HepG2 (cell line): Measurements from ENCODE around the gene ZDHHC11. TPM values are rescaled to one million over a fixed set of nuclear protein-coding genes. Genes with fewer than 3 reads are reported as not detected.

Experiments used
- ATAC-seq: fragments of 200-7000 bp; cut with Tn5 transposase; 3 replicates; pipeline ENCODE4 v1.9.1; 2020; ENCODE audit warnings: mild to moderate bottlenecking, moderate library complexity
- BruUV-seq: library from RNA; stranded (reverse); fragments of 400-500 nt; replicated peaks from 2 replicates; lab custom pipeline; 2021; lab: Mats Ljungman, UMichigan
- CTCF ChIA-PET: fragments of 300-600 bp; formaldehyde crosslinking; extraction: SDS; loops from one replicate; lab custom pipeline; 2021; ENCODE audit warnings: low total read pairs, inconsistent platforms, low intra/inter-chr PET ratio; lab: Yijun Ruan, JAX
- POLR2A ChIA-PET: fragments of 350-600 bp; sonication (Branson Sonifier 250); formaldehyde crosslinking; loops from one replicate; lab custom pipeline; 2020; ENCODE audit warnings: antibody characterized with exemption, inconsistent platforms; lab: Yijun Ruan, JAX
- DNase-seq: peaks from one replicate; pipeline ENCODE4 v3.0.0-alpha.2; 2015; ENCODE audit warnings: low spot score
- FAIRE-seq: peaks from 3 replicates; lab custom pipeline; 2011; peaks lifted over from hg19 to GRCh38; lab: Jason Lieb, UNC
- H2AFZ ChIP-seq: one replicate; pipeline ENCODE4 v1.6.1; 2011; ENCODE audit warnings: low read length, inconsistent platforms
- H3K27ac ChIP-seq: fragments of 300-600 bp; 3 replicates; pipeline ENCODE4 v1.8.0; 2011; ENCODE audit warnings: mixed run types, mild to moderate bottlenecking, mixed read lengths, low read length, inconsistent platforms; ENCODE audit not compliant: insufficient read depth; ENCODE audit errors: extremely low read length
- H3K27me3 ChIP-seq, 2 experiments: fragments of 200-600 bp in 1 of 2; 2 replicates in 1 of 2; 3 replicates in 1 of 2; pipeline versions ENCODE4 v1.6.0 to v1.8.0; 2011; ENCODE audit warnings: low read length in 2 of 2, mild to moderate bottlenecking in 2 of 2, moderate library complexity in 2 of 2, inconsistent platforms in 1 of 2; ENCODE audit not compliant: insufficient read depth in 2 of 2, control insufficient read depth in 1 of 2
- H3K36me3 ChIP-seq, 2 experiments: fragments of 200-600 bp in 1 of 2; replicated peaks in 1 of 2; 2 replicates in 1 of 2; 3 replicates in 1 of 2; pipeline versions ENCODE4 v1.5.1 to v1.8.0; 2011; ENCODE audit warnings: low read length in 2 of 2, inconsistent platforms in 1 of 2; ENCODE audit not compliant: insufficient read depth in 2 of 2, control insufficient read depth in 1 of 2
- H3K4me1 ChIP-seq: 2 replicates; pipeline ENCODE4 v1.5.1; 2012; ENCODE audit warnings: low read length, inconsistent platforms; ENCODE audit not compliant: insufficient read depth
- H3K4me2 ChIP-seq: 2 replicates; pipeline ENCODE4 v1.6.0; 2011; ENCODE audit warnings: low read depth, low read length, inconsistent platforms
- H3K4me3 ChIP-seq, 3 experiments: fragments of 200-600 bp in 1 of 3; sonication (generic), shearing (Covaris generic) in 1 of 3; replicated peaks in 1 of 3; 2 replicates each; pipeline ENCODE4 v1.5.1; 2011 to 2016; ENCODE audit warnings: low read length in 3 of 3, inconsistent platforms in 2 of 3, low read depth in 2 of 3, mild to moderate bottlenecking in 2 of 3, control low read depth in 1 of 3, mixed read lengths in 1 of 3; ENCODE audit not compliant: insufficient read depth in 1 of 3
- H3K79me2 ChIP-seq: one replicate; pipeline ENCODE4 v1.6.1; 2011; ENCODE audit warnings: low read length, inconsistent platforms; ENCODE audit not compliant: insufficient read depth
- H3K9ac ChIP-seq: 2 replicates; pipeline ENCODE4 v1.6.0; 2011; ENCODE audit warnings: mild to moderate bottlenecking, low read depth, low read length, inconsistent platforms; ENCODE audit not compliant: insufficient read depth
- H3K9me3 ChIP-seq: 2 replicates; pipeline ENCODE4 v1.5.1; 2012; ENCODE audit warnings: mild to moderate bottlenecking, low read length
- H4K20me1 ChIP-seq: 2 replicates; pipeline ENCODE4 v1.6.0; 2011; ENCODE audit warnings: inconsistent platforms, mild to moderate bottlenecking, low read length, moderate library complexity; ENCODE audit not compliant: insufficient read depth
- GMEB2 ChIP-seq: IDR thresholded peaks from 2 replicates; pipeline ENCODE4 v1.6.1; 2016; ENCODE audit warnings: missing biosample characterization, missing genetic modification reagents, low read depth
- NBN ChIP-seq: fragments of 450-650 bp; conservative IDR thresholded peaks from 2 replicates; pipeline ENCODE4 v1.6.1; 2017
- NONO ChIP-seq, 2 experiments: fragments of 450-650 bp in 1 of 2; sonication (generic) in 1 of 2; formaldehyde crosslinking in 1 of 2; IDR thresholded peaks in 1 of 2; conservative IDR thresholded peaks in 1 of 2; 2 replicates each; pipeline versions ENCODE4 v1.6.1 to v1.8.0; 2017 to 2022; ENCODE audit warnings: mild to moderate bottlenecking in 1 of 2, missing genetic modification reagents in 1 of 2, moderate library complexity in 1 of 2
- PPARG ChIP-seq: conservative IDR thresholded peaks from 2 replicates; pipeline ENCODE4 v1.6.1; 2016; ENCODE audit warnings: missing biosample characterization, missing genetic modification reagents
- RBFOX2 ChIP-seq: fragments of 200-400 bp; formaldehyde crosslinking; IDR thresholded peaks from 2 replicates; pipeline ENCODE4 v1.6.1; 2017; ENCODE audit warnings: low read depth, mild to moderate bottlenecking, low read length
- REST ChIP-seq, 2 experiments: IDR thresholded peaks; 2 replicates each; pipeline ENCODE4 v1.6.1; 2011 to 2012; ENCODE audit warnings: low read length in 2 of 2, borderline replicate concordance in 1 of 2, low read depth in 1 of 2, mild to moderate bottlenecking in 1 of 2, moderate library complexity in 1 of 2
- RNF2 ChIP-seq: fragments of 450-650 bp; conservative IDR thresholded peaks from 2 replicates; pipeline ENCODE4 v1.6.1; 2016; ENCODE audit warnings: low read depth
- ZFP37 ChIP-seq: sonication (generic); formaldehyde crosslinking; IDR thresholded peaks from 2 replicates; pipeline ENCODE4 v1.4.0; 2020; ENCODE audit warnings: missing genetic modification reagents, borderline replicate concordance
- ZNF230 ChIP-seq: sonication (generic); formaldehyde crosslinking; IDR thresholded peaks from 2 replicates; pipeline ENCODE4 v1.4.0; 2020; ENCODE audit warnings: mild to moderate bottlenecking, missing genetic modification reagents
- WGBS: methylation state at CpG from one replicate; pipeline ENCODE4 v1.1.6; 2017; ENCODE audit warnings: low lambda C conversion rate; 5-methylcytosine and 5-hydroxymethylcytosine counted together
- in situ Hi-C: cut with HindIII; loops from 2 replicates; pipeline ENCODE4 v1.10.0; 2017; ENCODE audit warnings: low pct_unique_long_range_greater_than_20kb; ENCODE audit not compliant: extremely low pct_ligation_motif_present
- intact Hi-C: fragments of 100-400 bp; cut with micrococcal nuclease; formaldehyde crosslinking; loops from one replicate; pipeline ENCODE4 v1.10.0; 2022; ENCODE audit not compliant: unreplicated experiment
- polyA plus RNA-seq, 8 experiments: library from polyadenylated mRNA; depleted of rRNA in 3 of 8; stranded (reverse) in 7 of 8; unstranded in 1 of 8; fragments of >200 nt; fragmentation: Illumina TruSeq in 4 of 8; extraction: Trizol in 4 of 8; gene quantifications; 2 replicates each; pipeline versions ENCODE4 v1.2.1 to v1.2.3, GENCODE V29; 2011 to 2016; ENCODE audit warnings: low read depth in 4 of 8, missing spikeins in 1 of 8, mixed read lengths in 1 of 8; ENCODE audit not compliant: insufficient read depth in 1 of 8
- total RNA-seq, 5 experiments: library from RNA; depleted of rRNA; stranded (reverse); fragments of >200 nt; fragmentation: Illumina TruSeq; extraction: Trizol; gene quantifications; 2 replicates each; pipeline ENCODE4 v1.2.3, GENCODE V29; 2016; ENCODE audit warnings: low read depth in 1 of 5
- TF ChIP-seq, protein P1 (sequence below): sonication (generic); formaldehyde crosslinking; IDR thresholded peaks from 2 replicates; pipeline ENCODE4 v1.5.1; 2020; ENCODE audit warnings: missing genetic modification reagents, mild to moderate bottlenecking, borderline replicate concordance

The ZDHHC11 gene
- total and polyA plus RNA-seq, 2 of the 13 experiments (the other 11 are each of a cell fraction or from before 2014, with no cell fraction given), result 2.1 to 4.0 TPM

DNA sequence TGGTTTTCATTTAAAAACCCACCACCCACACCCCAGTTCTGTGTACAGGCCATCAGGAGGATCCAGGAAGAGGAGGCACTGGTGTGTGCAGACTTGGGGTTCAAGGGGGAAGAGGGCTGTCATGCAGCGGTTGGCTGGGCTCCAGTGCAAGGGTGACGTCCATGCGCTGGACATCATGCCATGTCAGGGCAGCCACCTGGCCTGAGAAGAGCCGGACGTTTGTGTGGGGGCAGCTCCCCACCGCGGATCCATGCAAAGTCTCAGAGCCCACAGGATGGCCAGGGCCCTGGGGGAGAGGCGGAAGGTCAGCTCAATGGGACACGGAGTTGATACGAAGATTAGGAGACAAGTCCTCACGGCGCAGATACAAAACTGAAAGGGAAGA lies 30.8 kb upstream of the ZDHHC11 start (continued):
- TF ChIP-seq NONO (IDR thresholded peaks at IDR 0.05) (no peak), NONO (CRISPR knock-in tag; conservative IDR thresholded peaks at IDR 0.05) (no peak), RNF2 (no peak), ZNF230 (CRISPR knock-in tag) (no peak), PPARG (CRISPR knock-in tag) (no peak)
- TF ChIP-seq, protein P1, sequence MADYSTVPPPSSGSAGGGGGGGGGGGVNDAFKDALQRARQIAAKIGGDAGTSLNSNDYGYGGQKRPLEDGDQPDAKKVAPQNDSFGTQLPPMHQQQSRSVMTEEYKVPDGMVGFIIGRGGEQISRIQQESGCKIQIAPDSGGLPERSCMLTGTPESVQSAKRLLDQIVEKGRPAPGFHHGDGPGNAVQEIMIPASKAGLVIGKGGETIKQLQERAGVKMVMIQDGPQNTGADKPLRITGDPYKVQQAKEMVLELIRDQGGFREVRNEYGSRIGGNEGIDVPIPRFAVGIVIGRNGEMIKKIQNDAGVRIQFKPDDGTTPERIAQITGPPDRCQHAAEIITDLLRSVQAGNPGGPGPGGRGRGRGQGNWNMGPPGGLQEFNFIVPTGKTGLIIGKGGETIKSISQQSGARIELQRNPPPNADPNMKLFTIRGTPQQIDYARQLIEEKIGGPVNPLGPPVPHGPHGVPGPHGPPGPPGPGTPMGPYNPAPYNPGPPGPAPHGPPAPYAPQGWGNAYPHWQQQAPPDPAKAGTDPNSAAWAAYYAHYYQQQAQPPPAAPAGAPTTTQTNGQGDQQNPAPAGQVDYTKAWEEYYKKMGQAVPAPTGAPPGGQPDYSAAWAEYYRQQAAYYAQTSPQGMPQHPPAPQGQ, result no peak

DNA sequence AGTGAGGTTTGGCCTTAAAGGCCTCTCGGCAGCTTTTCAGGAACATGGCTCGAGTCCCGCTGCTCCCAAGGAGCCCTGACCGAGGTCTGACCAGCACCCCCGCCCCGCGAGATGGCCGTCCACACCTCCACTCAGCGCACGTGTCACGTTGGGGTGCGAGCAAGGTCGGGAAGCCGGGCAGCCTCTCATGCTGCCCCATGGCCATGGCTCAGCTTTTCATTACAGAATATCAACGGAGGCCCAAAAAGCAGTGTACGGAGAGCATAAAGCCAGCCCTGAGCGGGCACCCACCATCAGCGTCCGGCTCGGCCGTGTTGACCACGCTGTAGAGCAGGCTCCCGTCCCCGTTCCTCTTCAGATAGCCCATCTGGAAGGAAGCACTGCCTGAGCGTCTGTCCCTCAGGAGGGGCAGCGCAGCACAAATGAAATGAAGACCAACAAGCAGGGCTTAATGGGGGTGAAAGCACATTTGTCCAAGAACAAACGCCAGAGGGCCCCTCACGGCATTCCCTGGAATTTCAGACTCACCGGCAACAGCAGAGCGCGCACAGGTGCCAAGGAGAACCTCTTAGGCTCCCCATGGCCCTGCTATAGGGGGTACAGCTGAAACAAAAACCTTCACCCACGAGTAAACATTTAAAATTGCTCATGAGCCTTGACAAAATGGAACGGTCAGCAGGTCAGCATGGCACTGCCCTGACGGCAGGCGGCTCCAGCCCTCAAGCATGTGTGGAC lies 30.2 kb upstream of the ZDHHC11 start:
- in situ Hi-C loops, result no loop called here
- WGBS, result over 99% methylated on average over 29 of the region's 35 CpGs

More for the DNA sequence above, 30.2 kb upstream of the ZDHHC11 start:
- TF ChIP-seq RBFOX2 (0 out of 2 replicates have a peak, but pooled peaks have one; percentile 14), REST (IDR thresholded peaks at IDR 0.05; ENCODE audit: borderline replicate concordance in 1 of 2, low read depth in 1 of 2, low read length in 2 of 2) (no peak), NBN (no peak), GMEB2 (no peak), ZFP37 (CRISPR knock-in tag) (no peak)
- H2AFZ ChIP-seq, result no peak overlapping the region
- BruUV-seq, result no TSS peak
- DNase-seq (no peak), FAIRE-seq (no peak), ATAC-seq (no peak)
- POLR2A ChIA-PET, result no interaction called here
- H3K27ac ChIP-seq, result no peak overlapping the region
- H3K9ac ChIP-seq, result no peak overlapping the region
- H3K4me3 ChIP-seq, result no peak overlapping the region
- H3K9me3 ChIP-seq, result no peaks in the 10 kb centered on the region
- no peaks in the 10 kb centered on the region for H3K27me3 ChIP-seq
- no peaks in the 10 kb centered on the region for H3K4me1 ChIP-seq
- H3K36me3 ChIP-seq, result peaks cover 26 to 73% of the 10 kb centered on the region in 2 experiments
- 0 out of 2 replicates have a peak, but pooled peaks cover 2% of the 10 kb centered on the region for H4K20me1 ChIP-seq
- intact Hi-C loops, result no loop called here
- peaks cover 8% of the 10 kb centered on the region for H3K79me2 ChIP-seq
- CTCF ChIA-PET, result no interaction called here
- no peak overlapping the region for H3K4me2 ChIP-seq
